HG03025 (cell line): Measurements from ENCODE around the gene ZDHHC24.

Experiments
- ATAC-seq: cut with Tn5 transposase; IDR thresholded peaks from one replicate; pipeline ENCODE4 v1.9.1; 2021; ENCODE audit warnings: mild to moderate bottlenecking, moderate library complexity; ENCODE audit not compliant: unreplicated experiment, low FRiP score

Gene ZDHHC24

GRCh38 chr11:66505276-66505816 is 40.5 kb downstream of the ZDHHC24 start:
- no peak for ATAC-seq

GRCh38 chr11:66498506-66498905 is 47.3 kb downstream of the ZDHHC24 start:
- ATAC-seq: no peak

- ATAC-seq: no peak
These were observed 48.6 kb downstream of the ZDHHC24 start for GRCh38 chr11:66497206-66497605.

GRCh38 chr11:66495401-66495854 is 50.4 kb downstream of the ZDHHC24 start:
- ATAC-seq: no peak

GRCh38 chr11:66494935-66495334 is 50.9 kb downstream of the ZDHHC24 start:
- no peak for ATAC-seq

GRCh38 chr11:66494458-66494857 is 51.4 kb downstream of the ZDHHC24 start:
- ATAC-seq: no peak

GRCh38 chr11:66493130-66493529 is 52.7 kb downstream of the ZDHHC24 start:
- no peak for ATAC-seq

GRCh38 chr11:66492161-66492865 is 53.5 kb downstream of the ZDHHC24 start:
- no peak for ATAC-seq

GRCh38 chr11:66491315-66491935 is 54.4 kb downstream of the ZDHHC24 start:
- ATAC-seq: no peak

GRCh38 chr11:66489636-66490035 is 56.2 kb downstream of the ZDHHC24 start:
- ATAC-seq: no peak

GRCh38 chr11:66488957-66489356 is 56.9 kb downstream of the ZDHHC24 start:
- ATAC-seq: no peak

GRCh38 chr11:66484806-66485380 is 61.0 kb downstream of the ZDHHC24 start:
- ATAC-seq: no peak

GRCh38 chr11:66480117-66480938 is 65.5 kb downstream of the ZDHHC24 start, which contains the start of gene DPP3:
TSS of gene DPP3 (plus strand) at chr11:66480434. CDS start at chr11:66482201, 1,767 bp downstream.
- peak; percentile 72 for ATAC-seq

- peak; percentile 13 for ATAC-seq
These were observed 66.3 kb downstream of the ZDHHC24 start for GRCh38 chr11:66479394-66480116.

GRCh38 chr11:66478729-66479393 is 67.0 kb downstream of the ZDHHC24 start:
- ATAC-seq: no peak

GRCh38 chr11:66477263-66478201 is 68.3 kb downstream of the ZDHHC24 start:
- ATAC-seq: no peak

- no peak for ATAC-seq
These were observed 69.0 kb downstream of the ZDHHC24 start for GRCh38 chr11:66476841-66477251.

GRCh38 chr11:66476173-66476840 is 69.5 kb downstream of the ZDHHC24 start:
- no peak for ATAC-seq
